ENCODE results near the gene BAIAP2.

BAIAP2 gene

GRCh38 chr17:81163051-81163695 lies 128.2 kb downstream of the BAIAP2 start:
- no peak for DNase-seq

DNA sequence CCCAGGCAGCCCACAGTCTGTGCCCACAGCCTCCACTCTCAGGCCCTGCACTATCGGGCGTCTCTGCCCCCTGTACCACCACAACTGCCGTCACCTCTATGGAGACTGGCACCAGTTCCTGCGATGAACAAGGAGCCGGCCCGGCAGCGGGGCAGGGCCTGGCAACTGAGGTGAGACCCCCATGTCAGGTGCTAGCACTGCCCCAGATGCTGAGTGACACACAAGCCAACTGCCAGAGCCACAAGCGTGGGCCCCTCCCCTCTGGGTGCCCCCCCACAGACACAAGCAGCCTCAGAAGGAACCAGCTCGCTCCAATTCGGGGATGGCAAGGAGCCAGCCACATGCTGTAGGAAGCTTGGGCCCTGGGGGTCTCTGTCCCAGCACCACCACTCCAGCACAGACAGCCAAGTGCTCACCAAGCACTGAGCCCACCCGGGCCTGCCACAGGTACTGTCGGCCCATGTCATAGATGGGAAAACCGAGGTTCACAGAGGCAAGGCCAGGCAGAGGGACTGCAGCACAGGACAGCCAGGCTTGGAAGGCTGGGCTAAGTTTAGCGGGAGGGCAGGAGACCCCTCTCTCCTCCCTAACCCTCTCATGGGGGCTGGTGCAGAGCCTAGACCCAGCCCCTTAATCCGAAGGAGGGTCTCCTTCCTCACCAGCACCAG lies 128.9 kb downstream of the BAIAP2 start:
- no peak for DNase-seq

- DNase-seq: peak; percentile 42 to 57
Measured at GRCh38 chr17:81164371-81165245, 129.7 kb downstream of the BAIAP2 start.

- no peak for DNase-seq
Measured at GRCh38 chr17:81165246-81166032, 130.5 kb downstream of the BAIAP2 start, which contains the start of gene PVALEF. PVALEF (plus strand) TSS chr17:81165507; CDS start chr17:81181227, 15,720 bp downstream.

DNA sequence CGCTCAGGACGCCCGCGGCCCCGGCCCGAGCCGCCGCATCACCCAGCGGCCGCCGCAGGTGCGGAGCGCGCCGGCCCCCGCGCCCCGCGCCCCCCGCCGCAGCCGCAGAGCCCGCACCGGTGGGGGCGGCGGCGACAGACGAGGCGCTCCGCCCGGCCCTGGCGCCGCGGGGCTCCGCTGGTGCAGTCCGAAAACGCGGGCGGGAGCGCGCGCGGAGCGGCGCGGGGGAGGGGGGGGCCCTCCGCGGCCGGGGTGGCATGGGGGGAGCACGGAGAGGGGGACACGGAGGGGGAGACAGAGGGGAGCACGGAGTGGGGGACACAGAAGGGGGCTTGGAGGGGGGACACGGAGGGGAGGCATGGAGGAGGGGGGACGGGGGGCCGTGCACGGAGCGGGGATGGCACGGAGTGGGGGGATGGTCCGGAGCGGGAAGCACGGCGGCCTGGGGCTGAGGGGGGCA lies 131.1 kb downstream of the BAIAP2 start, which contains the start of gene AATK:
TSS of gene AATK (minus strand) at position 189 of the 460 bp plus-strand sequence. CDS start 229 bp downstream, outside the sequence.
- DNase-seq: no peak

Measured in SHP77 (cell line).